ENCODE data around the gene ACER3. TPM values are rescaled to one million over a fixed set of nuclear protein-coding genes. Genes with fewer than 3 reads are reported as not detected.
"Not testable (repeated sequence)": the region's sequence is repeated elsewhere in the genome, so short reads cannot be mapped to it uniquely, and the experiment has no call there.

The ACER3 gene
- polyA plus RNA-seq, 1 experiment = 11.2 TPM

DNA sequence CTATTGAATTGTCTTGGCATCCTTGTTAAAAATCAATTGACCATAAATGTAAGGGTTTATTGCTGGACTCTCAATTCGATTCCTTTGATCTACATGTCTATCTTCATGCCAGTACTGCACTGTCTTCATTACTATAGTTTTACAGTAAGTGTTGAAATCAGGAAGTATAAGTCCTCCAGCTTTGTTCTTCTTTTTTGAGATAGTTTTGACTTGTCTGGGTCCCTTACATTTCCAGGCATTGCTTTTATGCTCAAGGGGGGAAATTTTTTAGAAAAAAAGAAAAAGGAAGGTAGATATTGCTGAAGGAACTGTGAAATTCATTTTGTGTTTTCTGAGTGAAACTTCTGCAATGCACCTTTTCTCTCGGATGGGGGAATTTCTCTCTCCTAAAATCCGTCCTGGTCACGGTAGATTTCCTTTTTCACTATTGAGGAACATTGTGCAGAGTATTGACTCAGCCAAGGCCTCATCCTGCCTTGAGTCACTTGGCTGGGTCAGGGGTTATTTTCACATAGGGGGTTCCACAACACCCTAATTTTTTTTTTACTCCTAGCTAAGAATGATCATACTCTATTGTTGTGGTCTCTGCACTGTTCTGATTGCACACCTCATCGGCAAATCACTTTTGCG is 2.8 kb upstream of the ACER3 start:
- H3K9me3 ChIP-seq (ENCODE audit: control insufficient read depth, insufficient read depth, low read length) = no peaks in the 10 kb centered on the region
- ChIA-PET POLR2A (no interaction called here), CTCF (interaction anchor here (1.0 kb wide), 1 partner anchor 61 kb away, joined by 3 read pairs; no protein-coding TSS in a partner anchor)
- TF ChIP-seq, protein P1, sequence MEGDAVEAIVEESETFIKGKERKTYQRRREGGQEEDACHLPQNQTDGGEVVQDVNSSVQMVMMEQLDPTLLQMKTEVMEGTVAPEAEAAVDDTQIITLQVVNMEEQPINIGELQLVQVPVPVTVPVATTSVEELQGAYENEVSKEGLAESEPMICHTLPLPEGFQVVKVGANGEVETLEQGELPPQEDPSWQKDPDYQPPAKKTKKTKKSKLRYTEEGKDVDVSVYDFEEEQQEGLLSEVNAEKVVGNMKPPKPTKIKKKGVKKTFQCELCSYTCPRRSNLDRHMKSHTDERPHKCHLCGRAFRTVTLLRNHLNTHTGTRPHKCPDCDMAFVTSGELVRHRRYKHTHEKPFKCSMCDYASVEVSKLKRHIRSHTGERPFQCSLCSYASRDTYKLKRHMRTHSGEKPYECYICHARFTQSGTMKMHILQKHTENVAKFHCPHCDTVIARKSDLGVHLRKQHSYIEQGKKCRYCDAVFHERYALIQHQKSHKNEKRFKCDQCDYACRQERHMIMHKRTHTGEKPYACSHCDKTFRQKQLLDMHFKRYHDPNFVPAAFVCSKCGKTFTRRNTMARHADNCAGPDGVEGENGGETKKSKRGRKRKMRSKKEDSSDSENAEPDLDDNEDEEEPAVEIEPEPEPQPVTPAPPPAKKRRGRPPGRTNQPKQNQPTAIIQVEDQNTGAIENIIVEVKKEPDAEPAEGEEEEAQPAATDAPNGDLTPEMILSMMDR (IDR thresholded peaks at IDR 0.05; ENCODE audit: low read depth, low read length) = no peak
- H3K27me3 ChIP-seq (ENCODE audit: control insufficient read depth, insufficient read depth, low read length) = peaks cover 2% of the 10 kb centered on the region
- DNase-seq (ENCODE audit: low read depth, low spot score) = no peak
- no peak overlapping the region for H3K4me3 ChIP-seq (ENCODE audit: low read depth, low read length)
- H3K27ac ChIP-seq (ENCODE audit: low read depth, low read length) = no peak overlapping the region

GRCh38 chr11:76859708-76860227 is 950 bp upstream of the ACER3 start:
- no peaks in the 10 kb centered on the region for H3K27me3 ChIP-seq (ENCODE audit: control insufficient read depth, insufficient read depth, low read length)
- H3K4me3 ChIP-seq (ENCODE audit: low read depth, low read length) = no peak overlapping the region
- TF ChIP-seq, protein P1 (IDR thresholded peaks at IDR 0.05; ENCODE audit: low read depth, low read length) = no peak
- no peak overlapping the region for H3K27ac ChIP-seq (ENCODE audit: low read depth, low read length)
- ChIA-PET POLR2A (no interaction called here), CTCF (interaction anchor here (1.0 kb wide), 1 partner anchor 60 kb away, joined by 3 read pairs; no protein-coding TSS in a partner anchor)
- H3K9me3 ChIP-seq (ENCODE audit: control insufficient read depth, insufficient read depth, low read length) = no peaks in the 10 kb centered on the region
- no peak for DNase-seq (ENCODE audit: low read depth, low spot score)

GRCh38 chr11:76861490-76861953 is 804 bp downstream of the ACER3 start:
- Histone ChIP-seq H3K27me3 (ENCODE audit: control insufficient read depth, insufficient read depth, low read length) (no peaks in the 10 kb centered on the region), H3K27ac (ENCODE audit: low read depth, low read length) (no peak overlapping the region), H3K4me3 (ENCODE audit: low read depth, low read length) (peak overlapping the region; percentile 87), H3K9me3 (ENCODE audit: control insufficient read depth, insufficient read depth, low read length) (no peaks in the 10 kb centered on the region)
- CTCF ChIA-PET = interaction anchor here (0.6 to 1.0 kb wide), 2 partner anchors 48 to 58 kb away, joined by 3 read pairs; no protein-coding TSS in a partner anchor
- DNase-seq (ENCODE audit: low read depth, low spot score) = no peak
- TF ChIP-seq, protein P1 (IDR thresholded peaks at IDR 0.05; ENCODE audit: low read depth, low read length) = no peak
- POLR2A ChIA-PET = no interaction called here

- DNase-seq (ENCODE audit: low read depth, low spot score); H3K27me3 ChIP-seq (ENCODE audit: control insufficient read depth, insufficient read depth, low read length): not testable (repeated sequence)
- CTCF ChIA-PET = interaction anchor here (2.1 kb wide), 1 partner anchor 57 kb away, joined by 5 read pairs; no protein-coding TSS in a partner anchor
Measured at GRCh38 chr11:76862794-76863193, 2.1 kb downstream of the ACER3 start.

DNA sequence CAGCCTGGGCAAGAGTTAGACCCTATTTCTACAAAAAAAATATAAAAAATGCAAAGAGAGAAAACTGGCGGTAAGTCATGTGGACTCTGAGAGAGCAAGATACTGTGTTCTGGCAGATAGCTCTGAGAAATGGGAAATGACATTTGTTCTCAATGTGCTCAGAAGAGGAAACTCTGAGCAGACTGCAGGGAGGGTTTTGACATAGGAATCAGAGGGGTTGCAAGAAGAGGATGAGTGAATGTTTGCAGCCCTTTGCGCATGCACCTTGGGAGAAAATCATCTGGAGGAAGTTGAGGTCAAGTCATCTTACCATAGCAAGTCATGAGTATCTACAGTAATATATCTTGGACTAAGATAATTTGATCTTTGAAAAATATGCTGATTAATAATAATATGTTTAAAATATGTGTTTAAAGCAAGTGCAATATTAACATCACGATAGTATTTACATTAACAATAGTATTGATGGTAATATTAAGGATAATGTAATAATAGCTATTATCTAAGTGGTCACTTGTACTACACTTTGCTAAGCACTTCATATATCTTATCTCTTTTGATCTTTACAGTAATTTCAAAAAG is 2.6 kb downstream of the ACER3 start:
- no peaks in the 10 kb centered on the region for H3K27me3 ChIP-seq (ENCODE audit: control insufficient read depth, insufficient read depth, low read length)
- H3K4me3 ChIP-seq (ENCODE audit: low read depth, low read length) = no peak overlapping the region
- no peak for DNase-seq (ENCODE audit: low read depth, low spot score)
- CTCF ChIA-PET = interaction anchor here (2.1 kb wide), 1 partner anchor 56 kb away, joined by 5 read pairs; no protein-coding TSS in a partner anchor
- TF ChIP-seq, protein P1 (IDR thresholded peaks at IDR 0.05; ENCODE audit: low read depth, low read length) = no peak
- no peak overlapping the region for H3K27ac ChIP-seq (ENCODE audit: low read depth, low read length)
- H3K9me3 ChIP-seq (ENCODE audit: control insufficient read depth, insufficient read depth, low read length) = no peaks in the 10 kb centered on the region
- POLR2A ChIA-PET = no interaction called here

More at GRCh38 chr11:76862794-76863193, 2.1 kb downstream of the ACER3 start:
- H3K27ac ChIP-seq (ENCODE audit: low read depth, low read length); H3K9me3 ChIP-seq (ENCODE audit: control insufficient read depth, insufficient read depth, low read length); POLR2A ChIA-PET; H3K4me3 ChIP-seq (ENCODE audit: low read depth, low read length): not testable (repeated sequence)
